ENCODE data around the gene ANKRD28. TPM values are rescaled to one million over a fixed set of nuclear protein-coding genes. Genes with fewer than 3 reads are reported as not detected.
A peak's percentile ranks its signal among the peaks of the same experiment; 100 is the strongest.

Gene ANKRD28
- total RNA-seq, 2 donors from 2014 or later, result 33.4 to 37.1 TPM

DNA sequence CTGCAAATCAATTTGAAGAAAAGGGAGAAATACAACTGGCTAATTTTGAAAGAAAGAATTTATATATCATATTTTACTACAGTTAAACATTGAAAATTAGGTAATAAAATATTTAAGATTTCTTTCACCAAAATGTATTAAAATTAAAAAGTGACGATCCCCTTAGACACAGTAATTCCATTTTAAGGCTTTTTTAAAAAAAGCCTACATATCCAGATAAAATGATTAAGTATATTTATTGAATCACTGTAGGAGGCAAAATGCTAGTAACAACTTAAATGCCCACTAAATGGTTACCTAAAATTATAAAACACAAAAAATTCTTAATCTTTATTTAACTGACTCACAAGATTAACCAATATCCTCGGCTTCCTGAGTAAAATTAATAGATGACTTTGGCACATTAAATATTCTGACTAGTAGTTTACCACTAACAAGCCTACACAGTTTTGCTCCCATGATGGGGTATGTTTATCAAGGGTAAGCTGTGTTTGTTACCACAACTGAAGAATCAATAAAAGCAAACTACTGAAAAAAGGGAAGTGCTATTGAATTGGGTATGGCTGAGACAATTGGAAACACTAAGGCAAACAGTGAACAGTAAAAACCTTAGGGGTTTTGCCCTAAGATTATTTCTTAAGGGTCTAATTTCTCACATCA lies 28.4 kb downstream of the ANKRD28 start:
- Mint-ChIP-seq H3K36me3 (ENCODE audit: low read depth) (peaks cover 7% of the 10 kb centered on the region), H3K27ac (peak overlapping the region; percentile 59), H3K4me3 (no peak overlapping the region), H3K4me1 (no peaks in the 10 kb centered on the region), H3K27me3 (ENCODE audit: insufficient read depth) (no peaks in the 10 kb centered on the region), H3K9me3 (peaks cover 2% of the 10 kb centered on the region)
- no peak for DNase-seq
- Histone ChIP-seq H3K9ac (ENCODE audit: extremely low read depth, low read length, poor library complexity, severe bottlenecking) (no peak overlapping the region), H3K36me3 (ENCODE audit: control insufficient read depth, insufficient read depth, low read length) (peaks cover 4% of the 10 kb centered on the region), H3K27me3 (ENCODE audit: control insufficient read depth, insufficient read depth, low read length, poor library complexity, severe bottlenecking) (no peaks in the 10 kb centered on the region), H3K27ac (ENCODE audit: low read depth, low read length) (no peak overlapping the region), H3K4me3 (ENCODE audit: low read length) (no peak overlapping the region), H3K4me1 (ENCODE audit: control insufficient read depth, insufficient read depth, low read length) (no peaks in the 10 kb centered on the region), H3K9me3 (ENCODE audit: control insufficient read depth, low read length) (no peaks in the 10 kb centered on the region)
- no CpG with 5 or more reads among the region's 2 CpGs for WGBS, 2 experiments (ENCODE audit: insufficient coverage in 1 of 2, insufficient read length in 1 of 2)
- TF ChIP-seq CTCF (conservative IDR thresholded peaks at IDR 0.05), result no peak

DNA sequence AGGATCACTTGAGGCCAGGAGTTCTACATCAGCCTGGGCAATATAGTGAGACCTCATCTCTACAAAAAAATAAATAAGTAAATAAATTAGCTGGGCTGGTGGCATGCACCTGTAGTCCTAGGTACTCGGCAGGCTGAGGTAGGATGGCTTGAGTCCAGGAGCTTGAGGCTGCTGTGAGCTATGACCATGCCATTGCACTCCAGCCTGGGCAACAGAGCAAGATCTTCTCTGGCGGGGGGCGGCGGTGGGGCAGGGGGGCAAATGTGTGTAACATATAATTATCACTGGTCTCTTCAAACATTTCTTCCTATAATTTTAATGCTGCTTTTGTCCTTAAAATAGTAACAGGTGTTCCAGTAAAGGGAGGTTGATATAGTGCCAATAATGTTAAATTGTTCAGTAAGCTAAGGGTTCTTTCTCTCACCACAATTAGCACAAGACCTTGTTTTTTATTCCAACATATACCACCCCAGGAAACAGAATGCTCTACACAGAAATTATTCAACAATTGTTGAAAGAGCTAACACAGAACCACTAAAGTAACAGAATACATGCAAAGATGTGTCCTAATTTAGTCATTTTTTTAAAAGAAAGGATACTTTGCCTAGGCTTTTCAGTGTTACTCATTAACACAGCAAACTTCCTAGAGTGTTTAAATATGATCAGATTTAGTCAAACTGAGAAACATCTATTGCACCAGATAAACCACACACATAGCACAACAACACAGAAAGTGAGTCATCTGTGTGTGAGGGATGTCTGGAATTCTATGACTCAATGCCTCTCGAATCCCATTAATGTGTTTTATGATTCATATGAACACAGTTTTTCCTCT lies 29.1 kb downstream of the ANKRD28 start:
- no peaks in the 10 kb centered on the region for H3K27me3 Mint-ChIP-seq (ENCODE audit: insufficient read depth)
- no peak overlapping the region for H3K27ac ChIP-seq (ENCODE audit: low read depth, low read length)
- no peaks in the 10 kb centered on the region for H3K9me3 ChIP-seq (ENCODE audit: control insufficient read depth, low read length)
- TF ChIP-seq CTCF (conservative IDR thresholded peaks at IDR 0.05), result no peak
- no peak overlapping the region for H3K4me3 Mint-ChIP-seq
- H3K36me3 Mint-ChIP-seq (ENCODE audit: low read depth), result peaks cover 7% of the 10 kb centered on the region
- no peak overlapping the region for H3K4me3 ChIP-seq (ENCODE audit: low read length)
- H3K27me3 ChIP-seq (ENCODE audit: control insufficient read depth, insufficient read depth, low read length, poor library complexity, severe bottlenecking), result no peaks in the 10 kb centered on the region
- WGBS, 2 experiments (ENCODE audit: insufficient coverage in 1 of 2, insufficient read length in 1 of 2), result 98 to 100% methylated on average over 1 to 4 of the region's 5 CpGs
- peaks cover 6% of the 10 kb centered on the region for H3K36me3 ChIP-seq (ENCODE audit: control insufficient read depth, insufficient read depth, low read length)
- H3K4me1 ChIP-seq (ENCODE audit: control insufficient read depth, insufficient read depth, low read length), result no peaks in the 10 kb centered on the region
- peaks cover 2% of the 10 kb centered on the region for H3K9me3 Mint-ChIP-seq
- H3K27ac Mint-ChIP-seq, result peak overlapping the region; percentile 5
- H3K9ac ChIP-seq (ENCODE audit: extremely low read depth, low read length, poor library complexity, severe bottlenecking), result no peak overlapping the region
- no peak for DNase-seq
- H3K4me1 Mint-ChIP-seq, result peaks cover under 1% of the 10 kb centered on the region

DNA sequence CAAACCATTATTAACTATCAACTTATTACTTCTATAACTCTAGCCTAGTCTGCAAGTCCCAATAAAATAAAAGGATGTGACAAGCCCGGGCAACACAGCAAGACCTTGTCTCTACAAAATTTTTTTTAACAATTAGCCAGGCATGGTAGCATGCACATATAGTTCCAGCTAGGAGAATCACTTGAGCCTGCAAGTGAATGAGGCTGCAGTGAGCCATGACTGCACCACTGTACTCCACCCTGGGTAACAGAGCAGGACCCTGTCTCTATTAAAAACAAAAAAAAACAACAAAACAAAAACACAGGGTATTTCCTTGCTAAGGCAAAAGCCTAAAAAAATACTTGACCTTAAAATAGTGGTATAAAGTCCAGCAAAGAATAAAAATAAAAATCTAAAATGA lies 31.4 kb downstream of the ANKRD28 start:
- no peak for TF ChIP-seq CTCF (conservative IDR thresholded peaks at IDR 0.05)
- no peak overlapping the region for H3K27ac Mint-ChIP-seq
- H3K36me3 Mint-ChIP-seq (ENCODE audit: low read depth), result peaks cover 14% of the 10 kb centered on the region
- peaks cover 4% of the 10 kb centered on the region for H3K9me3 Mint-ChIP-seq
- H3K9me3 ChIP-seq (ENCODE audit: control insufficient read depth, low read length), result peaks cover 8% of the 10 kb centered on the region
- no peak overlapping the region for H3K27ac ChIP-seq (ENCODE audit: low read depth, low read length)
- H3K4me1 ChIP-seq (ENCODE audit: control insufficient read depth, insufficient read depth, low read length), result no peaks in the 10 kb centered on the region
- DNase-seq, result no peak
- H3K4me1 Mint-ChIP-seq, result peaks cover 9% of the 10 kb centered on the region
- H3K36me3 ChIP-seq (ENCODE audit: control insufficient read depth, insufficient read depth, low read length), result peaks cover 11% of the 10 kb centered on the region
- H3K4me3 Mint-ChIP-seq, result no peak overlapping the region
- 94 to 100% methylated on average over 1 of the region's 1 CpG for WGBS, 2 experiments (ENCODE audit: insufficient coverage in 1 of 2, insufficient read length in 1 of 2)
- no peak overlapping the region for H3K4me3 ChIP-seq (ENCODE audit: low read length)
- H3K27me3 ChIP-seq (ENCODE audit: control insufficient read depth, insufficient read depth, low read length, poor library complexity, severe bottlenecking), result no peaks in the 10 kb centered on the region
- H3K9ac ChIP-seq (ENCODE audit: extremely low read depth, low read length, poor library complexity, severe bottlenecking), result no peak overlapping the region
- H3K27me3 Mint-ChIP-seq (ENCODE audit: insufficient read depth), result no peaks in the 10 kb centered on the region
